ENCODE results near the gene NDUFS4. TPM values are rescaled to one million over a fixed set of nuclear protein-coding genes. Genes with fewer than 3 reads are reported as not detected.
A peak's percentile ranks its signal among the peaks of the same experiment; 100 is the strongest.

The NDUFS4 gene
- total RNA-seq, 1 donor from 2014 or later, result 92.4 TPM

GRCh38 chr5:53613536-53613935 is 53.1 kb downstream of the NDUFS4 start:
- FAIRE-seq (peak; percentile 56), DNase-seq (ENCODE audit: low read depth) (no peak)
- Histone ChIP-seq H3K9me3 (ENCODE audit: insufficient read depth, low read depth, low read length) (no peaks in the 10 kb centered on the region), H4K20me1 (ENCODE audit: insufficient read depth, low read length) (peaks cover 55% of the 10 kb centered on the region), H3K4me3 (ENCODE audit: insufficient read depth, low read depth, low read length) (no peak overlapping the region), H3K79me2 (ENCODE audit: insufficient read depth, low read length) (no peaks in the 10 kb centered on the region), H3K36me3 (ENCODE audit: insufficient read depth, low read length) (no peaks in the 10 kb centered on the region), H3K9ac (ENCODE audit: low read length) (no peak overlapping the region), H3K4me2 (ENCODE audit: low read length) (no peak overlapping the region), H3K4me1 (ENCODE audit: insufficient read depth, low read length) (no peaks in the 10 kb centered on the region), H2AFZ (ENCODE audit: low read depth, low read length) (no peak overlapping the region), H3K27ac (ENCODE audit: low read depth, low read length) (no peak overlapping the region), H3K27me3 (ENCODE audit: insufficient read depth, low read length) (no peaks in the 10 kb centered on the region)
- Mint-ChIP-seq H3K36me3 (ENCODE audit: low read depth, unreplicated experiment) (peaks cover 3% of the 10 kb centered on the region), H3K27me3 (ENCODE audit: low read depth, unreplicated experiment) (no peaks in the 10 kb centered on the region), H3K27ac (ENCODE audit: unreplicated experiment) (no peak overlapping the region), H3K4me1 (ENCODE audit: low read depth, unreplicated experiment) (peaks cover 14% of the 10 kb centered on the region), H3K4me3 (ENCODE audit: unreplicated experiment) (no peak overlapping the region), H3K9me3 (ENCODE audit: unreplicated experiment) (no peaks in the 10 kb centered on the region)
- TF ChIP-seq CTCF (IDR thresholded peaks at IDR 0.05; ENCODE audit: insufficient read depth, low read depth, low read length), result no peak
- no peak for TF ChIP-seq EZH2 (IDR thresholded peaks at IDR 0.05; ENCODE audit: insufficient read depth, low read length)

GRCh38 chr5:53614376-53614885 is 54.0 kb downstream of the NDUFS4 start:
- Mint-ChIP-seq H3K9me3 (ENCODE audit: unreplicated experiment) (no peaks in the 10 kb centered on the region), H3K27ac (ENCODE audit: unreplicated experiment) (no peak overlapping the region), H3K27me3 (ENCODE audit: low read depth, unreplicated experiment) (no peaks in the 10 kb centered on the region), H3K4me3 (ENCODE audit: unreplicated experiment) (no peak overlapping the region), H3K36me3 (ENCODE audit: low read depth, unreplicated experiment) (no peaks in the 10 kb centered on the region), H3K4me1 (ENCODE audit: low read depth, unreplicated experiment) (peaks cover 10% of the 10 kb centered on the region)
- Histone ChIP-seq H3K4me2 (ENCODE audit: low read length) (no peak overlapping the region), H3K79me2 (ENCODE audit: insufficient read depth, low read length) (no peaks in the 10 kb centered on the region), H3K27me3 (ENCODE audit: insufficient read depth, low read length) (no peaks in the 10 kb centered on the region), H3K4me3 (ENCODE audit: insufficient read depth, low read depth, low read length) (no peak overlapping the region), H3K36me3 (ENCODE audit: insufficient read depth, low read length) (no peaks in the 10 kb centered on the region), H3K27ac (ENCODE audit: low read depth, low read length) (no peak overlapping the region), H2AFZ (ENCODE audit: low read depth, low read length) (no peak overlapping the region), H3K9me3 (ENCODE audit: insufficient read depth, low read depth, low read length) (no peaks in the 10 kb centered on the region), H3K9ac (ENCODE audit: low read length) (no peak overlapping the region), H4K20me1 (ENCODE audit: insufficient read depth, low read length) (peaks cover 48% of the 10 kb centered on the region), H3K4me1 (ENCODE audit: insufficient read depth, low read length) (no peaks in the 10 kb centered on the region)
- FAIRE-seq, result peak; percentile 52
- TF ChIP-seq EZH2 (IDR thresholded peaks at IDR 0.05; ENCODE audit: insufficient read depth, low read length), result no peak
- TF ChIP-seq CTCF (IDR thresholded peaks at IDR 0.05; ENCODE audit: insufficient read depth, low read depth, low read length), result no peak
- no peak for DNase-seq (ENCODE audit: low read depth)

- H3K27me3 Mint-ChIP-seq (ENCODE audit: low read depth, unreplicated experiment), result no peaks in the 10 kb centered on the region
- no peak for FAIRE-seq
- Histone ChIP-seq H3K4me3 (ENCODE audit: insufficient read depth, low read depth, low read length) (no peak overlapping the region), H2AFZ (ENCODE audit: low read depth, low read length) (no peak overlapping the region), H3K27me3 (ENCODE audit: insufficient read depth, low read length) (no peaks in the 10 kb centered on the region), H3K79me2 (ENCODE audit: insufficient read depth, low read length) (peaks cover under 1% of the 10 kb centered on the region), H3K36me3 (ENCODE audit: insufficient read depth, low read length) (no peaks in the 10 kb centered on the region), H4K20me1 (ENCODE audit: insufficient read depth, low read length) (peaks cover 41% of the 10 kb centered on the region), H3K27ac (ENCODE audit: low read depth, low read length) (no peak overlapping the region), H3K9me3 (ENCODE audit: insufficient read depth, low read depth, low read length) (no peaks in the 10 kb centered on the region), H3K9ac (ENCODE audit: low read length) (no peak overlapping the region), H3K4me1 (ENCODE audit: insufficient read depth, low read length) (no peaks in the 10 kb centered on the region), H3K4me2 (ENCODE audit: low read length) (no peak overlapping the region)
- no peak overlapping the region for H3K27ac Mint-ChIP-seq (ENCODE audit: unreplicated experiment)
- DNase-seq (ENCODE audit: low read depth), result peak; percentile 7
- H3K9me3 Mint-ChIP-seq (ENCODE audit: unreplicated experiment), result no peaks in the 10 kb centered on the region
- H3K4me1 Mint-ChIP-seq (ENCODE audit: low read depth, unreplicated experiment), result peaks cover 7% of the 10 kb centered on the region
- H3K4me3 Mint-ChIP-seq (ENCODE audit: unreplicated experiment), result no peak overlapping the region
- no peaks in the 10 kb centered on the region for H3K36me3 Mint-ChIP-seq (ENCODE audit: low read depth, unreplicated experiment)
- TF ChIP-seq CTCF (IDR thresholded peaks at IDR 0.05; ENCODE audit: insufficient read depth, low read depth, low read length) (no peak), EZH2 (IDR thresholded peaks at IDR 0.05; ENCODE audit: insufficient read depth, low read length) (no peak)
Observed at GRCh38 chr5:53616939-53617549, 56.6 kb downstream of the NDUFS4 start.

All from astrocyte (in vitro differentiated cells and primary cell).